ENCODE data around the gene FCER1A.

- TF ChIP-seq CTCF (conservative IDR thresholded peaks at IDR 0.05; ENCODE audit: low read length) (no peak), EZH2phosphoT487 (IDR thresholded peaks at IDR 0.05; ENCODE audit: borderline replicate concordance, low read depth, low read length) (no peak)
Observed at GRCh38 chr1:159339536-159339935, 37.4 kb downstream of the FCER1A start.

All from OCI-LY7 (cell line).